SU-DHL-6 (cell line): ENCODE data around the gene KRT15.

Source experiments
- H2AFZ ChIP-seq: fragments of 200-600 bp; sonication (generic); 2 replicates; pipeline ENCODE4 v1.6.1; 2014; ENCODE audit warnings: low read depth, mild to moderate bottlenecking, moderate library complexity, mixed read lengths, antibody characterized with exemption, low read length; ENCODE audit not compliant: severe bottlenecking
- H3F3A ChIP-seq: fragments of 200-600 bp; shearing (Covaris generic); 2 replicates; pipeline ENCODE4 v1.6.0; 2016; ENCODE audit warnings: antibody characterized with exemption, mild to moderate bottlenecking; ENCODE audit not compliant: insufficient read depth
- H3K27ac ChIP-seq: fragments of 200-600 bp; sonication (generic); 2 replicates; pipeline ENCODE4 v1.5.1; 2016; ENCODE audit warnings: low read depth, mild to moderate bottlenecking, low read length, moderate library complexity, mixed read lengths
- H3K27me3 ChIP-seq: fragments of 200-600 bp; sonication (generic), shearing (Covaris generic); 2 replicates; pipeline ENCODE4 v1.6.0; 2014; ENCODE audit warnings: mild to moderate bottlenecking, low read length
- H3K36me3 ChIP-seq: fragments of 200-600 bp; sonication (generic); 2 replicates; pipeline ENCODE4 v1.6.1; 2014; ENCODE audit warnings: mild to moderate bottlenecking, low read length, mixed read lengths
- H3K4me2 ChIP-seq: fragments of 300-600, 200-600 bp; shearing (Covaris generic), sonication (generic); 2 replicates; pipeline ENCODE4 v1.6.0; 2014; ENCODE audit warnings: low read length, low read depth, mild to moderate bottlenecking; ENCODE audit not compliant: poor library complexity, severe bottlenecking
- H3K4me3 ChIP-seq: fragments of 200-600 bp; sonication (generic); 2 replicates; pipeline ENCODE4 v1.5.1; 2014; ENCODE audit warnings: antibody characterized with exemption, low read length, mild to moderate bottlenecking, mixed read lengths; ENCODE audit not compliant: insufficient read depth, poor library complexity, severe bottlenecking
- H3K79me2 ChIP-seq: fragments of 200-600 bp; sonication (generic); 2 replicates; pipeline ENCODE4 v1.6.1; 2014; ENCODE audit warnings: mild to moderate bottlenecking, low read length, moderate library complexity; ENCODE audit not compliant: insufficient read depth
- H3K9ac ChIP-seq: fragments of 200-600 bp; sonication (generic); 2 replicates; pipeline ENCODE4 v1.7.0; 2014; ENCODE audit warnings: mild to moderate bottlenecking, low read length
- H3K9me2 ChIP-seq: fragments of 200-600 bp; sonication (generic); replicated peaks from 2 replicates; pipeline ENCODE4 v1.6.1; 2014; ENCODE audit warnings: low read length; ENCODE audit not compliant: insufficient read depth
- H3K9me3 ChIP-seq: fragments of 200-600 bp; sonication (generic); 2 replicates; pipeline ENCODE4 v1.6.1; 2014; ENCODE audit warnings: low read length, mixed read lengths; ENCODE audit not compliant: insufficient read depth
- H4K20me1 ChIP-seq: fragments of 200-600 bp; sonication (generic); 2 replicates; pipeline ENCODE4 v1.6.1; 2014; ENCODE audit warnings: low read depth, mild to moderate bottlenecking, antibody characterized with exemption, low read length, moderate library complexity, mixed read lengths
- EZH2phosphoT487 ChIP-seq: fragments of 200-600 bp; sonication (generic), shearing (Covaris generic); conservative IDR thresholded peaks from 2 replicates; pipeline ENCODE4 v1.6.1; 2018; ENCODE audit warnings: mild to moderate bottlenecking, antibody characterized with exemption, low read length, moderate library complexity, mixed read lengths
- TF ChIP-seq, protein P1 (sequence below): fragments of 200-600 bp; sonication (generic); IDR thresholded peaks from one replicate; pipeline ENCODE4 v1.5.1; 2017; ENCODE audit warnings: antibody characterized with exemption, mild to moderate bottlenecking, low read length, moderate library complexity; ENCODE audit not compliant: insufficient read depth, poor library complexity, severe bottlenecking

KRT15 gene

GRCh38 chr17:41481036-41481435 lies 37.7 kb downstream of the KRT15 start, which contains the start of gene KRT35:
Gene KRT35, minus strand, starts transcription at chr17:41481151. Its CDS starts 54 bp downstream, at chr17:41481097.
- TF ChIP-seq, protein P1, sequence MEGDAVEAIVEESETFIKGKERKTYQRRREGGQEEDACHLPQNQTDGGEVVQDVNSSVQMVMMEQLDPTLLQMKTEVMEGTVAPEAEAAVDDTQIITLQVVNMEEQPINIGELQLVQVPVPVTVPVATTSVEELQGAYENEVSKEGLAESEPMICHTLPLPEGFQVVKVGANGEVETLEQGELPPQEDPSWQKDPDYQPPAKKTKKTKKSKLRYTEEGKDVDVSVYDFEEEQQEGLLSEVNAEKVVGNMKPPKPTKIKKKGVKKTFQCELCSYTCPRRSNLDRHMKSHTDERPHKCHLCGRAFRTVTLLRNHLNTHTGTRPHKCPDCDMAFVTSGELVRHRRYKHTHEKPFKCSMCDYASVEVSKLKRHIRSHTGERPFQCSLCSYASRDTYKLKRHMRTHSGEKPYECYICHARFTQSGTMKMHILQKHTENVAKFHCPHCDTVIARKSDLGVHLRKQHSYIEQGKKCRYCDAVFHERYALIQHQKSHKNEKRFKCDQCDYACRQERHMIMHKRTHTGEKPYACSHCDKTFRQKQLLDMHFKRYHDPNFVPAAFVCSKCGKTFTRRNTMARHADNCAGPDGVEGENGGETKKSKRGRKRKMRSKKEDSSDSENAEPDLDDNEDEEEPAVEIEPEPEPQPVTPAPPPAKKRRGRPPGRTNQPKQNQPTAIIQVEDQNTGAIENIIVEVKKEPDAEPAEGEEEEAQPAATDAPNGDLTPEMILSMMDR: no peak
- no peak for TF ChIP-seq EZH2phosphoT487
- no peaks in the 10 kb centered on the region for H3K9me3 ChIP-seq
- no peak within 1 kb of the TSS for H3K4me2 ChIP-seq
- H3K27me3 ChIP-seq: no peaks in the 10 kb centered on the region
- no peaks in the 10 kb centered on the region for H3K79me2 ChIP-seq
- H3K36me3 ChIP-seq: no peaks in the 10 kb centered on the region
- no peak within 1 kb of the TSS for H3K9ac ChIP-seq
- H3K9me2 ChIP-seq: no peaks in the 10 kb centered on the region
- no peak within 1 kb of the TSS for H3K27ac ChIP-seq
- H4K20me1 ChIP-seq: no peaks in the 10 kb centered on the region
- H3K4me3 ChIP-seq: no peak within 1 kb of the TSS
- H3F3A ChIP-seq: no peaks in the 10 kb centered on the region
- H2AFZ ChIP-seq: no peak within 1 kb of the TSS

GRCh38 chr17:41480581-41480980 lies 38.1 kb downstream of the KRT15 start:
- H3K9ac ChIP-seq: no peak overlapping the region
- H3K79me2 ChIP-seq: no peaks in the 10 kb centered on the region
- no peak overlapping the region for H2AFZ ChIP-seq
- no peaks in the 10 kb centered on the region for H3K27me3 ChIP-seq
- no peaks in the 10 kb centered on the region for H4K20me1 ChIP-seq
- no peaks in the 10 kb centered on the region for H3F3A ChIP-seq
- H3K27ac ChIP-seq: no peak overlapping the region
- H3K36me3 ChIP-seq: no peaks in the 10 kb centered on the region
- no peak for TF ChIP-seq EZH2phosphoT487
- TF ChIP-seq, protein P1: no peak
- no peak overlapping the region for H3K4me2 ChIP-seq
- H3K4me3 ChIP-seq: no peak overlapping the region
- no peaks in the 10 kb centered on the region for H3K9me2 ChIP-seq
- no peaks in the 10 kb centered on the region for H3K9me3 ChIP-seq

- no peaks in the 10 kb centered on the region for H3K9me3 ChIP-seq
- no peak overlapping the region for H3K4me2 ChIP-seq
- H3K9me2 ChIP-seq: no peaks in the 10 kb centered on the region
- H3F3A ChIP-seq: no peaks in the 10 kb centered on the region
- no peaks in the 10 kb centered on the region for H4K20me1 ChIP-seq
- H2AFZ ChIP-seq: no peak overlapping the region
- TF ChIP-seq, protein P1: no peak
- no peak for TF ChIP-seq EZH2phosphoT487
- no peaks in the 10 kb centered on the region for H3K36me3 ChIP-seq
- H3K79me2 ChIP-seq: no peaks in the 10 kb centered on the region
- no peaks in the 10 kb centered on the region for H3K27me3 ChIP-seq
- H3K4me3 ChIP-seq: no peak overlapping the region
- no peak overlapping the region for H3K27ac ChIP-seq
- H3K9ac ChIP-seq: no peak overlapping the region
Measured at GRCh38 chr17:41480136-41480535, 38.6 kb downstream of the KRT15 start.

DNA sequence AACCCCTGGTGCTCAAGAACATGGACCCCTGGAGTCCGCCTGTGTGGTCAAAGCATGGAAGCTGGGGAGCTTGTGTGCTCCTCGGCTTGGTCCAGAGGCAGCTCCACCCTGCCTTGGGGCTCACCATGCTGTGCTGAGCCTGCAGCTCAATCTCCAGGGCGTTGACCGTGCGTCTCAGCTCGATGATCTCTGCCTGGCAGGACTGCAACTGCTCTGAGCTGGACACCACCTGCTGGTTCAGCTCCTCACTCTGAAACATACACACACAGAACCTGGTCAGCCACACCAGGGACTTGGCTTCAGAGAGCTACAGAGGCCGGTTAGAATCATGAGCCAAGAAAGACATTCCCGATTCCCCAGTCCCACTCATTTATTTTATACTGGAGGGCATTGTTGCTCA lies 40.5 kb downstream of the KRT15 start:
- TF ChIP-seq, protein P1: no peak
- TF ChIP-seq EZH2phosphoT487: no peak

More for the DNA sequence above, 40.5 kb downstream of the KRT15 start:
- Histone ChIP-seq H2AFZ (no peak overlapping the region), H3F3A (no peaks in the 10 kb centered on the region), H3K27ac (no peak overlapping the region), H3K4me3 (no peak overlapping the region), H3K36me3 (no peaks in the 10 kb centered on the region), H4K20me1 (no peaks in the 10 kb centered on the region), H3K9me3 (no peaks in the 10 kb centered on the region), H3K79me2 (no peaks in the 10 kb centered on the region), H3K27me3 (no peaks in the 10 kb centered on the region), H3K9me2 (no peaks in the 10 kb centered on the region), H3K9ac (no peak overlapping the region), H3K4me2 (no peak overlapping the region)
